Activated CD4-positive, alpha-beta T cell treated with anti-CD3 and anti-CD28 coated beads, Interleukin-2, Interleukin-4, amounts not matched to agents 100 ng/mL and 50 ng/mL, durations not matched to agents 16 hours and 8 hours (primary cell): ENCODE measurements around the gene SRMS.
A peak's percentile ranks its signal among the peaks of the same experiment; 100 is the strongest.
"Not testable (repeated sequence)": the region's sequence is repeated elsewhere in the genome, so short reads cannot be mapped to it uniquely, and the experiment has no call there.

Experiments used
- DNase-seq: peaks from one replicate; pipeline ENCODE4 v3.0.0-alpha.2; 2020; ENCODE audit warnings: low spot score

The SRMS gene

DNA sequence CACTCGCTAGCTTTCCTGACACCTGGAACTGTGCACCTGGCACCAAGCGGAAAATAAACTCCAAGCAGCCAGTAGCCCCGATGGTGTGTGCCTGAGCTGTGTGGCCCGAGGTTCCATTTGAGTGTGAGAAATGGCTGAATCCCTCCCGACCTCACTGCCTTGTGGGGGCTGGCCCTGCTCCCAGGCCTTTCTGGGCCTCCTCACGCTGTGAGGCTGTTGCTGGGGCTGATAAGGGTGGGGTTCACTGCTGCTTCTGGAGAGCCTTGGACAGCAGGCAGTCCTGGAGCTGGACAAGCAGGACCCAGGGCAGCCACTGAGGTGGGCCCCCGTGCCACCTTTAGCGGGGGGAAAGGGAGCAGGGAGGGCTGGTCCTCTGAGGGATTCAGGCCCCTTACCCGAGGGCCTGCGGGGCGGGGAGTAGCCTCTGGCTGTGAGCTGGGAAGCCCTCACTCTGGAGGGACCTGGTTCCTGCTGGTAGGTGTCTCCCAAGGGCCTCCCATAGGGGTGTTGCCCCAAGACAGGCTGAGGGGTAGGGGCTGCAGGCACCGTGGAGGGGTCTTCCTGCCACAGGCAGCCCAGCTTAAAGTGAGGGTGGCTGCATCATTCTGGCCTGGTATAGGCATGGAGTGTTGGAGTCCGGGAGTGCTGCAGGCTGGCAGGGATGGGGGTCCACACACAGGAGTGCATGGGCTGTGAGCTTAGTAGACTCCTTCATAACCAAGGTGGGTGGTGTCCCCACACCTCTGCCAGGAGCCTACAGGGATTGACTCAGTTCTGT, 25.3 kb downstream of the SRMS start:
- DNase-seq = no peak

DNA sequence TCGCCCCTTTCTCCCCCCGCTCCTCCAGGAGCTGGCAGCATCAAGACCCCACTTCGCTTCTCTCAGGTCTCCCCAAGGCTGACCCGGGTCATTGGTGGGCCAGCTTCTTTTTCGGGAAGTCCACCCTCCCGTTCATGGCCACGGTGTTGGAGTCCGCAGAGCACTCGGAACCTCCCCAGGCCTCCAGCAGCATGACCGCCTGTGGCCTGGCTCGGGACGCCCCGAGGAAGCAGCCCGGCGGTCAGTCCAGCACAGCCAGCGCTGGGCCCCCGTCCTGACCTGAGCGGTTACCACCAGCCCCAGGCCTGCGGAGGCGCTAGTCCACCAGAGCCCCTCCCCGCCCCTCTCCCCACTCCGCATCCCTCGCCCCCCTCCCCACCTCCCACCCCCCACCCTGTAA, 25.9 kb downstream of the SRMS start:
- DNase-seq = no peak

DNA sequence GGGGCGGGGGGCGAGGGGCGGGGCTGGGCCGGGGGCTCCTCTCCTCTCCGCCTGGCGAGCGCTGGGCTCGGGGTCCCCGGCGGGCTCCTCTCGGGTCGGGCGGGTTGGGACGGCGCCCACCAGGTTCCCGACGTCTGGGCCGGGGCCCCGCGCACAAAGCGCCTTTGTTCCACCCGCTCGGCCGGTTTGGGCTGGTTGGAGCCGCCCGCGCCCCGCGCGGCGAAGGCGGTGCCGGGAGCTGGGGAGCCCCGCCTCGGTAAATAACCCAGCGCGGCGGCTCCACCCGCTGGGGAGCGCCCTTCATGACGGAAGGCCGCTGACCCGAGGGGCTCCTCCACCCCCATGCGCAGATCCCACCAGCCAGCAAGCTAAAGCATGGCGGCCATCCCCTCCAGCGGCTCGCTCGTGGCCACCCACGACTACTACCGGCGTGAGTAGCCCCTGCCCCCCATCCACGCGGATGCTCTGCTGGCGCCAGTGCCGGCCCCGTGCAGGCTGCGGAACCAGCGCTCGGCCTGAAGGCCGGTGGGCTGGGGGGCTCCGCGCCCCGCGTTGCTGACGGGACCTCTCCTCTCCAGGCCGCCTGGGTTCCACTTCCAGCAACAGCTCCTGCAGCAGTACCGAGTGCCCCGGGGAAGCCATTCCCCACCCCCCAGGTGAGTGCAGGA, 26.5 kb downstream of the SRMS start:
- DNase-seq = peak; percentile 72

DNA sequence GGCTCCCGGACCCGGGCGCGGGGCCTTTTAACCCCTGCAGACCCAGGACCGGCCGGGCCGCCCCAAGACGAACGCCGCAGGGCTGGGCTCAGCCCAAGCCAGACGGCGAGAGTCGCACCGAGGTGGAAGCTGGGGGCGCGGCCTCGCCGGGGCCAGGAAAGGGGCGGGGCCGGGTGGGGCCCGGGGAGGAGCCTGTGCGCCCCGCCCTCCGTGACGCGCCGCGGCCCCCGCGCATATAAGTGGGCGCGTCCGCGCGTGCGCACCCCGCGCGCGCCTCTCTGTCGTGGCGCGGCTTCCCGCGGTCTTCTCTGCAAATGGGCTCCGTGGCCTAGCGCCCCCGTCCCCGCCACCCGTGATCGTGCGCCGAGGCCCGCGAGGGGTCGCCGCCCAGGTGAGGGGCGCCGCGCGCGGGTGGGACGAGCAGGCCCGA, 27.0 kb downstream of the SRMS start, which contains the start of gene PPDPF:
TSS of gene PPDPF (plus strand) at position 262 of the 430 bp plus-strand sequence. CDS start 544 bp downstream, outside the sequence.
- DNase-seq = peak; percentile 85

GRCh38 chr20:63519668-63520503, 27.7 kb downstream of the SRMS start:
- peak; percentile 45 for DNase-seq

DNA sequence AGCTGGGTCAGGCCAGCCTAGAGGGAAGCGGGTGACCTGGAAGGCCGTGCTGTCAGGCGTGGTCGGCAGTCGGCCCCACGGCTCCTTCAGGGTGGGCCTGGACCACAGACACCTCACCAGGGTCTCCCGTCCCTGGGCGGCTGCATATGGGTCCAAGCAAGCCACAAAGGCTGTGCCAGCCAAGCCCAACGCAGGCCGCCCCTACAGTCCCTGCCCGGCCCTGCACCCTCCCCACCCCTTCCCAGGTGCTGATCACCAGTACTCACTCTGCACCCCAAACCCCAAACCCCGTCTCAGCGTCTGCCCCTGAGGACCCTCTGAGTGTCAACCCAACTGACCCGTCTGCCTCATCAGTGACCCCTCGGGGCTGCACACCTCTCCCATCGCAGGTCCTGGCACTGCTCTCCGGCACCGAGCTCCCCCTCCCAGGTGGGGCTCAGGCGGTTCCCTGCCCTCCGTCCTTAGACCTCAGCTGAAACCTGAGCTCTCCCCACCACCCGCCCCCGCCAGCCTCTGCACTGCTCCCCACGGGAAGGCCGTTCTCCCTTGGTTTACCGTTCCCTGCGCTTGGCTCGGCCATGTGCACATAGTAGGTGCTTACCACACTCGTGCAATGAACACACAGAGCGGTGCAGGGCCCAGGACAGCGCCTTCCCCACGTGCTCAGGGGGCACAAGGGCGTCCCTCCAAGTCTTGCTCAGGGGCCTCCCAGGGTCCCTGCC, 28.4 kb downstream of the SRMS start:
- no peak for DNase-seq

DNA sequence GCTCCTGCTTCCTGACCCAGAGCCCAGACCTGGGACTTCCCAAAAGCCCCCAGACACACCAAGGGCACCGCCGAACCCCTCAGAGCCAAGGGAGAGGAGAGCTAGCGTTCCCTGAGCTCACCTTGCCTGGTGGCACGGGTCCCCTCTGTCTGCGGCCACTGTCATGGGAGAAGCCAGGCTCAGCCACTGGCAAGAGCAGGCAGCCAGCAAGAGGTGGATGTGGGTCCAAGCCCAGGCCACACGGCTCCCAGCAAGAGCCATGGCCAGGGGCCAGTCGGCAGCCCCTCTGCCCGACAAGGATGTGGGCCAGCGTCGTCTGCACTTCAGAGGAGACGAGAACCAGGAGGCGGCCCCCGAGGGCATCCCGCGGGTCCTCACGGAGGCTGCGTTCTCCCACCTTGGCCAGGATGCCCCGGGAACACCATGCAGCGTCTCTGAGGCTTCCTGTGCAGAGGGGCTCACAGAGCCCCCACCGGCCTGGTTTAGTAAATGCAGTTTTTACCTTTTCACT, 29.1 kb downstream of the SRMS start:
- no peak for DNase-seq

DNA sequence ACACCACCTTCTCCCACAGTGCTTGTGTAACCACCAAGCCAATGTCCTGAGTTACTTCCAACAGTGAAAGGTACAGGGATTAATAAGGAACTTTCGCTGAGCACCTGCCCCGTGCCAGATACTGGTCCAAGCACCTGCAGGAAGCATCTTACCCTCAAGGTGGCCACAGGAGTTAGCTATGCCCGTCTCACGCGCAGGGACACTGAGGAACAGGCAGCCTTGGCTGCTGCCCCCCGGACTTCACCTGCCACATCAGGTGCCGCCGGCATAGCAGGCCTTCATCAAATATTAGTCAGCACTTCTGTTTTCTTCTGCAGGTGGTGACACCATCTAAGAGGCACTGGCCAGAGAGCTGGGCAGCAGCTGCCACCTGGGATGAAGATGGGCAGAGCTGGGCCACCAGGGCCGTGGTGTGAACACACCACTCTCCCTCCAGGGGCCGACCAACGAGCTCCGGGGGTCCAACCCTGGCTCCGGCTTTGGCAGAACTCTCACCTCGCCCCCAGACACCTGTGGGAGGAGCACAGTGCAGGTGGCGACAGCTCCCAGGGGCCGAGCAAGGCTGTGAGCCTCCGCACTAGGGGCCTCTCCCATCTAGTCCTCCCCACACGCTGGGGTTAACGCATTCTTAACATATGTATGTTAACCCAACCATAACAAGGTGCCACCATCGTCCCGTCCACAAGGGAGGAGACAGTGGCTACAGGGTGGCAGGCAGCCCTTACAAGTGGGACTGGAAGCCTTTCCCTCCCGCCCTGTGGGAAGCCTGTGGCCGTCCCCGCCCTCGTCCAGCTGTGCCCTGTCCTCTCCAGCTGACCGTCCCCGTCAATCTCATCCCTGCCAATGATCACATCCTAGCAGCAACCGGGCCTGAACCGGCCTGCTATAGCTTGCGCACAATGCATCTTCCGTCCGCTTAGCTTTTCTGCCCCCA, 29.9 kb downstream of the SRMS start:
- no peak for DNase-seq

- DNase-seq = not testable (repeated sequence)
Measured at GRCh38 chr20:63514520-63514919, 33.0 kb downstream of the SRMS start.

GRCh38 chr20:63513207-63513606, 34.3 kb downstream of the SRMS start:
- no peak for DNase-seq

GRCh38 chr20:63509088-63509564, 38.4 kb downstream of the SRMS start:
- no peak for DNase-seq

- no peak for DNase-seq
Measured at GRCh38 chr20:63508072-63508768, 39.3 kb downstream of the SRMS start.

- DNase-seq = no peak
Measured at GRCh38 chr20:63507083-63507743, 40.3 kb downstream of the SRMS start.

GRCh38 chr20:63505723-63506122, 41.8 kb downstream of the SRMS start:
- no peak for DNase-seq

GRCh38 chr20:63505281-63505680, 42.3 kb downstream of the SRMS start:
- DNase-seq = no peak

DNA sequence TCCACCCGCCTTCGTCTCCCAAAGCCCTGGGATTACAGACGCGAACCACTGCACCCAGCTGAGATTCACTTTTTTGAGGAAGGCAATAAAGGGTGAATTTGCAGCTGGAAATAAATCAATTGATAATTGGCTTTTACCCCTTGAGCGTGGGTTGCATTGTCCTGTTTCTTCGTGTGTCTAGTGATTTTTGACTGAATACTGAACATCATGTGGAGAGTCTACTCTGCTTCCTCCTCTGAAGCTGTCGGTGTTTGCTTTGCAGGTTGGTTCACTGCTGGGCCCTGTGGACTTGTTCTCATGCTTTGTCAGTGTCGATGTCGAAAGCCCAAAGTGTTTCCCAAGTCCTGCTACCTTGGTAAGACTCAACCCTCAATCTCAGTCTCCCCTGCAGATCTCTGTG, 42.9 kb downstream of the SRMS start:
- DNase-seq = no peak

GRCh38 chr20:63503524-63503923, 44.0 kb downstream of the SRMS start:
- no peak for DNase-seq

GRCh38 chr20:63502671-63503172, 44.8 kb downstream of the SRMS start:
- no peak for DNase-seq
